ENCODE results near the gene MAPK10.

DNA sequence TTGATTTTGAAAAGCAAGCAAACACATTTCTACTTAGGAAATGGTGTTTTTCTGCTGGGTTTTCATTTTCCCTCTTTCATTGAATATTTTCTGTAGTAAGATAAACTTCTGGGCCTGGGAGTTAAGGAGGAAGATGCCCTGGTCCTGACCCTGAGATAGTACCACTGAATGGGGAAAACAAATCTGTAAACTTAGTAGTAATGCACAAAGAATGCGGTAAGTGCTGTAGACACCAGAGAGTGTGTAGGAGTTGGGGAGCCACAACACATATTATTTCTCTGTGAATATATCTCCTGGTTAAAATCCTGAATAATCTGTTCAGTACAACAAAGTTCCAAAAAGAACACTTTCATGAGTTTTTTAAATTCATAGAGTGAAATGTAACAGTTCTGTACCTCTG is 178.3 kb downstream of the MAPK10 start:
- TF ChIP-seq POLR2A (IDR thresholded peaks at IDR 0.05) (no peak), EP300 (IDR thresholded peaks at IDR 0.05) (no peak)
- TF ChIP-seq, protein P1, sequence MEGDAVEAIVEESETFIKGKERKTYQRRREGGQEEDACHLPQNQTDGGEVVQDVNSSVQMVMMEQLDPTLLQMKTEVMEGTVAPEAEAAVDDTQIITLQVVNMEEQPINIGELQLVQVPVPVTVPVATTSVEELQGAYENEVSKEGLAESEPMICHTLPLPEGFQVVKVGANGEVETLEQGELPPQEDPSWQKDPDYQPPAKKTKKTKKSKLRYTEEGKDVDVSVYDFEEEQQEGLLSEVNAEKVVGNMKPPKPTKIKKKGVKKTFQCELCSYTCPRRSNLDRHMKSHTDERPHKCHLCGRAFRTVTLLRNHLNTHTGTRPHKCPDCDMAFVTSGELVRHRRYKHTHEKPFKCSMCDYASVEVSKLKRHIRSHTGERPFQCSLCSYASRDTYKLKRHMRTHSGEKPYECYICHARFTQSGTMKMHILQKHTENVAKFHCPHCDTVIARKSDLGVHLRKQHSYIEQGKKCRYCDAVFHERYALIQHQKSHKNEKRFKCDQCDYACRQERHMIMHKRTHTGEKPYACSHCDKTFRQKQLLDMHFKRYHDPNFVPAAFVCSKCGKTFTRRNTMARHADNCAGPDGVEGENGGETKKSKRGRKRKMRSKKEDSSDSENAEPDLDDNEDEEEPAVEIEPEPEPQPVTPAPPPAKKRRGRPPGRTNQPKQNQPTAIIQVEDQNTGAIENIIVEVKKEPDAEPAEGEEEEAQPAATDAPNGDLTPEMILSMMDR (IDR thresholded peaks at IDR 0.05), result no peak
